Heart right ventricle (tissue), 16 donors: Measurements from ENCODE around the gene SESN2. TPM values are rescaled to one million over a fixed set of nuclear protein-coding genes. Genes with fewer than 3 reads are reported as not detected.

Source experiments
- ATAC-seq, 8 donors: fragments of 200-7000 bp; cut with Tn5 transposase; one replicate each; pipeline ENCODE4 v1.9.1; 2020; ENCODE audit warnings: mild to moderate bottlenecking in 8 of 8, moderate library complexity in 8 of 8, moderate number of reproducible peaks in 1 of 8
- DNase-seq, 2 donors: peaks; one replicate each; pipeline ENCODE4 v3.0.0-alpha.2; 2020
- H3K27ac ChIP-seq, 10 donors: fragments of 200-600 bp; sonication (generic) in 2 of 10; one replicate each; pipeline versions ENCODE4 v1.5.0 to v1.8.0; 2020 to 2022; ENCODE audit warnings: mild to moderate bottlenecking in 3 of 10
- H3K27me3 ChIP-seq, 7 donors: fragments of 200-600 bp; one replicate each; pipeline ENCODE4 v1.8.0; 2021 to 2022; ENCODE audit warnings: mild to moderate bottlenecking in 2 of 7
- H3K36me3 ChIP-seq, 9 donors: fragments of 200-600 bp; sonication (generic) in 1 of 9; one replicate each; pipeline versions ENCODE4 v1.5.0 to v1.8.0; 2020 to 2022; ENCODE audit warnings: mild to moderate bottlenecking in 2 of 9
- H3K4me1 ChIP-seq, 9 donors: fragments of 200-600 bp; sonication (generic) in 1 of 9; one replicate each; pipeline versions ENCODE4 v1.5.0 to v1.8.0; 2020 to 2022; ENCODE audit warnings: mild to moderate bottlenecking in 4 of 9
- H3K4me3 ChIP-seq, 10 donors: fragments of 200-600 bp; sonication (generic) in 2 of 10; one replicate each; pipeline versions ENCODE4 v1.5.0 to v1.8.0; 2020 to 2022; ENCODE audit warnings: mild to moderate bottlenecking in 7 of 10, moderate library complexity in 2 of 10
- H3K9me3 ChIP-seq, 11 donors: fragments of 200-600 bp in 10 of 11; sonication (generic) in 2 of 11; one replicate each; pipeline versions ENCODE4 v1.5.0 to v1.8.0; 2013 to 2022; ENCODE audit warnings: mild to moderate bottlenecking in 2 of 11, control low read depth in 1 of 11, moderate library complexity in 1 of 11
- WGBS, 2 donors: extraction: QIAGEN DNeasy Blood & Tissue Kit; methylation state at CpG; one replicate each; pipeline ENCODE4 v1.1.7; 2013; ENCODE audit warnings: inconsistent platforms in 1 of 2; 5-methylcytosine and 5-hydroxymethylcytosine counted together
- intact Hi-C, 10 donors: fragments of 100-400 bp; cut with DNase I; formaldehyde crosslinking; loops; one replicate each; pipeline versions ENCODE4 v1.11.1 to v1.14.2; 2022
- polyA plus RNA-seq, 2 donors: library from polyadenylated mRNA; stranded (reverse); fragments of 200-250 nt; gene quantifications; one replicate each; pipeline ENCODE4 v1.2.3, GENCODE V29; 2013
- total RNA-seq, 10 donors: library from RNA; stranded (reverse); fragmentation: NEBNext Ultra II Directional in 3 of 10; extraction: Animal tissue kit (Norgen Biotek cat#: 25700) in 3 of 10; gene quantifications; one replicate each; pipeline versions ENCODE4 v1.2.1 to v1.2.4, GENCODE V29; 2021 to 2023
- TF ChIP-seq, protein P1 (sequence below), 9 donors: fragments of 200-600 bp; sonication (generic) in 2 of 9; IDR thresholded peaks; one replicate each; pipeline versions ENCODE4 v1.5.0 to v1.8.0; 2021 to 2022; ENCODE audit warnings: antibody characterized with exemption in 9 of 9, mild to moderate bottlenecking in 5 of 9, moderate library complexity in 1 of 9
- donor health status: Arrhythmogenic right ventricular cardiomyopathy.
- donor health status: ischemic (EF 13 %, LVEDD 7.1; RV severe dilation, severe dysfunction).
- donor health status: healthy with polysubstance abuse.
- donor health status: DM: no; HTN: yes; CAD: no.
- donor health status: DM: no; HTN: no; CAD: no.
- donor health status: ischemic (EF 25% LVEDD 6.9; RV normal size, moderate dysfunction).
- donor health status: ischemic (EF 25% LVEDD 5.7; RV mildly dilated, moderate dysfunction).
- donor health status: healthy.
- donor health status: DM: yes; HTN: yes; CAD: no.
- donor health status: Ischemic cardiomyopathy.
- donor health status: ischemic (EF 35%, LVEDD 5.7; RV mildly dilated, moderate dysfunction).
- donor health status: nonischemic (EF 11% LVEDD 7.7; RV severe dilation, severe dysfunction).
- donor health status: DM: yes; HTN: yes; CAD: no.
- donor health status: PGD.
- donor health status: ischemic (EF 29% LVEDD 5.4; RV normal size, mild dysfunction).
- donor health status: nonischemic (EF 23%, LVEDD 6.1; RV moderate dilation, normal function).

SESN2 gene
- total and polyA plus RNA-seq, 12 donors, result 1.9 to 7.9 (median 3.6) TPM

DNA sequence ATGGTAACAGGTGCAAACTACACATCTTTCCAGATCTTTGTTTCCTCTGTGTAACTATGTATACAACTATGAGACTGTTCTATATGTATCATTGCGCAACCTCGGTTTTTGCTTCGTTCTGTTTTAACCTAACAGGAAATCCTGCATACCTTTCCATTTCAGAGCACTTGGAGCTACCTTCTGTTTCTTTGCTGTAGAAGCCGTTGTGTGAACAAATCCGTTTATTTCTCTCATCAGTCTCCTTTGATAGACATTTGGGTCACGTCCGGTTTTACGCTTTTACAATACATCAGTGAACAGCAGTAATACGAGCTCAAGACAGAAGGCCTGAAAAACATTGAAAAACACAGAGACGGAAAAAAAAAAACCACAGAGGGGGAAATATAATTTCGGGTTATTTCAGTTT is 12.9 kb upstream of the SESN2 start:
- peak overlapping the region; percentile 35 to 71 (median 57) for H3K4me3 ChIP-seq
- H3K27ac ChIP-seq, result peak overlapping the region in 9 of 10 donors; percentile 64 to 92 (median 87)
- TF ChIP-seq, protein P1, sequence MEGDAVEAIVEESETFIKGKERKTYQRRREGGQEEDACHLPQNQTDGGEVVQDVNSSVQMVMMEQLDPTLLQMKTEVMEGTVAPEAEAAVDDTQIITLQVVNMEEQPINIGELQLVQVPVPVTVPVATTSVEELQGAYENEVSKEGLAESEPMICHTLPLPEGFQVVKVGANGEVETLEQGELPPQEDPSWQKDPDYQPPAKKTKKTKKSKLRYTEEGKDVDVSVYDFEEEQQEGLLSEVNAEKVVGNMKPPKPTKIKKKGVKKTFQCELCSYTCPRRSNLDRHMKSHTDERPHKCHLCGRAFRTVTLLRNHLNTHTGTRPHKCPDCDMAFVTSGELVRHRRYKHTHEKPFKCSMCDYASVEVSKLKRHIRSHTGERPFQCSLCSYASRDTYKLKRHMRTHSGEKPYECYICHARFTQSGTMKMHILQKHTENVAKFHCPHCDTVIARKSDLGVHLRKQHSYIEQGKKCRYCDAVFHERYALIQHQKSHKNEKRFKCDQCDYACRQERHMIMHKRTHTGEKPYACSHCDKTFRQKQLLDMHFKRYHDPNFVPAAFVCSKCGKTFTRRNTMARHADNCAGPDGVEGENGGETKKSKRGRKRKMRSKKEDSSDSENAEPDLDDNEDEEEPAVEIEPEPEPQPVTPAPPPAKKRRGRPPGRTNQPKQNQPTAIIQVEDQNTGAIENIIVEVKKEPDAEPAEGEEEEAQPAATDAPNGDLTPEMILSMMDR (IDR thresholded peaks at IDR 0.05), result no peak
- peaks cover 15 to 76% (median 23%) of the 10 kb centered on the region in 9 donors for H3K4me1 ChIP-seq
- intact Hi-C loops, result loop anchor here in 4 of 10 donors (5.0 to 10.0 kb wide), 4 partner anchors 86 to 398 kb away; partner anchors contain the start of genes RCC1 (in 3 of the 4), RNU11 (in 1 of the 4) and TAF12 (in 1 of the 4)
- DNase-seq (no peak), ATAC-seq (no peak)
- no peaks in the 10 kb centered on the region for H3K9me3 ChIP-seq
- no peaks in the 10 kb centered on the region for H3K27me3 ChIP-seq
- H3K36me3 ChIP-seq, result peaks cover 0 to 6% (median 0%) of the 10 kb centered on the region in 9 donors
- 43 to 49% methylated on average over 11 of the region's 11 CpGs for WGBS, 2 donors

DNA sequence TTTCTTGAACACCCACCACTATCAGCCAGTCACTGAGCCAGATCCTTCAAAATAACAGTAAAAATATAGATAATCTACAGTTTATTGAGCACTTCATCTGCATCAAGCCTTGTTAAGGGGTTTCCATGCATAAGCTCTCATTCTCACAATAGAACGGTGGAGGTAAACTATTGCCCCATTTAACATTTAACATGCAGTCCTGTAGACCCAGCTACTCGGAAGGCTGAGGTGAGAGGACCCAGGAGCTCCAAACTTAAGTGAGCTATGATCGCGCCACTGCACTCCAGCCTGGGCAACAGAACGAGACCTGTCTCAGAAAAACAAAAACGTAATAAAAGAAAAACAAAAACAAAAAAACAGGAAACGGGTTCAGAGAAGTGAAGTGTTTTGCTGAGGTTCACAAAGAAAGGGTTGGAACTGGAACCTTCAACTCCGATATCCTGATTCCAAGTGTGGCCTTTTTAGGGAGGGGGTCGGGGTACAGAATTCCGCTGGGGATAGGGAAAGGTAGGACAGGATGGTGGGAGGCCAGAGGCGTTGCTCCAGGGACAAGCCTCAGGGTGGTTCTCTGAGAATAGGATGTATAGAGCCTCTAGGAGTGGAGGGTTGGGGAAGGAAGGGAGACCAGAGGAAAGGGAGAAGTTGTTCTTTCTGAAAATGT is 11.6 kb upstream of the SESN2 start:
- Histone ChIP-seq H3K9me3 (no peaks in the 10 kb centered on the region), H3K27ac (peak overlapping the region; percentile 76 to 92 (median 86)), H3K27me3 (no peaks in the 10 kb centered on the region), H3K36me3 (peaks cover 0 to 6% (median 0%) of the 10 kb centered on the region in 9 donors), H3K4me1 (peaks cover 15 to 76% (median 23%) of the 10 kb centered on the region in 9 donors), H3K4me3 (peak overlapping the region in 8 of 10 donors; percentile 19 to 71 (median 58))
- intact Hi-C loops, result loop anchor here in 4 of 10 donors (1.0 to 10.0 kb wide), 8 partner anchors 81 to 397 kb away; partner anchors contain the start of genes RCC1 (in 3 of the 4), MED18 (in 1 of the 4), PHACTR4 (in 1 of the 4) and RNU11 (in 1 of the 4)
- DNase-seq, result no peak
- WGBS, 2 donors, result 58 to 60% methylated on average over 11 of the region's 11 CpGs
- TF ChIP-seq, protein P1 (IDR thresholded peaks at IDR 0.05), result no peak
- peak in 3 of 8 donors; percentile 0 to 9 (median 1) for ATAC-seq

DNA sequence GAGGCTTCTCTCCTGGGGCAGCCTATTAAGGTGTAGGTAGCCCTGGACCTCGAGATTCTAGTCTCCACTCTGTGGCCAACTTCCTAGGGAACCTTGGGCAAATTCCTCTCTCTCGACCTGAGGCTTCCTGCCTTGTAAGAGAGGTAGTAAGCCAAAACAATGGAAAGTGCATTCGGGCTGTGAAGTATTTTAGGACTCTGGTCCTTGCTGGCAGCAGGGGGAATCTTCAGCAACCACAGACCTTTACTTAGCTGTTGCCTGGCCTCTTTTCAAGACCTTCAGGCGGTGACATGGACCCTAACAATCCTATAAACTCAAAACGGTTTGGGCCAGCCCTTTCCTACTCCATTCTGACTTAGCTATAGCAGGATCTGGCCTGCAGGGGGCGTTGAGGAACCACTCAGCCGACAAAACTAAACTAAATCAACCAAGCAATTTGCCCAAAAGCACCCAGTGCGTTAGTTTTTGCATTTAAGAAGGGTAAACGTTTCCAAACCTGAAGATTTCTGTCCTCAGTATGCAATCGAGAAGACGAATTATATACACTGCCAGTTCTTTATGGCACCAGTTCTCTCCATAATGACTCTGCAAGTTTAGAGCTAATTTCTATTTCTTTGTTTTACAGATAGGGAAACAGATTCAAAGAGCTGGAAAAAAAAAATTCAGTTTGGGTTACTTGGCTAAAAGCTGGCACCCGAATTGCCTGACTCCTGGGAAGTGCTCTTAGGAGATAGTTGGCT is 10.9 kb upstream of the SESN2 start:
- Histone ChIP-seq H3K27ac (peak overlapping the region; percentile 42 to 92 (median 86)), H3K4me1 (peaks cover 15 to 69% (median 23%) of the 10 kb centered on the region in 9 donors), H3K4me3 (peak overlapping the region in 7 of 10 donors; percentile 2 to 32 (median 14)), H3K27me3 (no peaks in the 10 kb centered on the region), H3K36me3 (no peaks in the 10 kb centered on the region), H3K9me3 (no peaks in the 10 kb centered on the region)
- WGBS, 2 donors, result 2 to 4% methylated on average over 12 of the region's 12 CpGs
- intact Hi-C loops, result loop anchor here in 4 of 10 donors (1.0 to 10.0 kb wide), 8 partner anchors 80 to 396 kb away; partner anchors contain the start of genes RCC1 (in 3 of the 4), MED18 (in 1 of the 4), PHACTR4 (in 1 of the 4) and RNU11 (in 1 of the 4)
- TF ChIP-seq, protein P1 (IDR thresholded peaks at IDR 0.05), result peak; percentile 75 to 96 (median 93)
- DNase-seq (peak; percentile 71 to 82), ATAC-seq (peak; percentile 13 to 81 (median 58))
